ENCODE results near the gene ABCB6.

Gene ABCB6

DNA sequence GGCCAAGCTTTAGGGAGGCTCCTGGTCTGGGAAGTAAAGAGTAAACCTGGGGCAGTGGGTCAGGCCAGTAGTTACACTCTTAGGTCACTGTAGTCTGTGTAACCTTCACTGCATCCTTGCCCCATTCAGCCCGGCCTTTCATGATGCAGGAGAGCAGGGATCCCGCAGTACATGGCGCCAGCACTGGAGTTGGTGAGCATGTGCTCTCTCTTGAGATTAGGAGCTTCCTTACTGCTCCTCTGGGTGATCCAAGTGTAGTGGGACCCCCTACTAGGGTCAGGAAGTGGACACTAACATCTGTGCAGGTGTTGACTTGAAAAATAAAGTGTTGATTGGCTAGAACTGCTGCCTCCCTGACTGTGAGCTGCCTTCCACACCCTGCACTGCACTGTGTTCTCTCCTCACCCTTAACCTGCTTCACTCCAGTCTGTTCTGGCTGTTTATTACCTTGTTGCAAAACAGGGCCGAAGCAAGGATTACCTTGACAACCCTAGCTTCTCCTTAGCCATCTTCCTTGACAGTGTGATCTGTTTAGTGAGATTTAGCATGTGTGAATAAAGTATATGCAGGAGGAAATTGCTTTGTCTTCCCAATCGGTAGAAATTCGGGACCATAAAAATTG is 35.5 kb downstream of the ABCB6 start:
- DNase-seq, result no peak

DNA sequence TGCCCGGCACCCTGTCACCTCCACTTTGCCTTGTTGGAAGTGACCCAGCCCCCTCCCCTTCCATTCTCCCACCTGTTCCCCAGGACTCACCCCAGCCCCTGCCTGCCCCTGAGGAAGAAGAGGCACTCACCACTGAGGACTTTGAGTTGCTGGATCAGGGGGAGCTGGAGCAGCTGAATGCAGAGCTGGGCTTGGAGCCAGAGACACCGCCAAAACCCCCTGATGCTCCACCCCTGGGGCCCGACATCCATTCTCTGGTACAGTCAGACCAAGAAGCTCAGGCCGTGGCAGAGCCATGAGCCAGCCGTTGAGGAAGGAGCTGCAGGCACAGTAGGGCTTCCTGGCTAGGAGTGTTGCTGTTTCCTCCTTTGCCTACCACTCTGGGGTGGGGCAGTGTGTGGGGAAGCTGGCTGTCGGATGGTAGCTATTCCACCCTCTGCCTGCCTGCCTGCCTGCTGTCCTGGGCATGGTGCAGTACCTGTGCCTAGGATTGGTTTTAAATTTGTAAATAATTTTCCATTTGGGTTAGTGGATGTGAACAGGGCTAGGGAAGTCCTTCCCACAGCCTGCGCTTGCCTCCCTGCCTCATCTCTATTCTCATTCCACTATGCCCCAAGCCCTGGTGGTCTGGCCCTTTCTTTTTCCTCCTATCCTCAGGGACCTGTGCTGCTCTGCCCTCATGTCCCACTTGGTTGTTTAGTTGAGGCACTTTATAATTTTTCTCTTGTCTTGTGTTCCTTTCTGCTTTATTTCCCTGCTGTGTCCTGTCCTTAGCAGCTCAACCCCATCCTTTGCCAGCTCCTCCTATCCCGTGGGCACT is 36.2 kb downstream of the ABCB6 start:
- DNase-seq, result no peak

DNA sequence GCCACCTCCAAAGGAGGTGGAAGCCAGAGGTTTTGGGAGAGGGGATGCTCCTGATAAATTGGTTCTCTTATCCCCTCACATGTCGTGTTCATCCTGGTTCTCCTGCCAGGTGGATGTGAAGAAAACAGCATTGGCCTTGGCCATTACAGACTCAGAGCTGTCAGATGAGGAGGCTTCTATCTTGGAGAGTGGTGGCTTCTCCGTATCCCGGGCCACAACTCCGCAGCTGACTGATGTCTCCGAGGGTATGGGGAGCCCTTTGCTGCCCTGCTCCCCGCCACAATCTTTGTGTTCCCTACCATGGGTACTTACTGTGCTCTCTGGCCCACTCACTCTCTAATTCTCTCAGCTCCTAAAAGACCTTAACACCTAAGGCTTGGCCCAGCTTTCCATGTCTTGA is 37.2 kb downstream of the ABCB6 start:
- DNase-seq, result no peak

DNA sequence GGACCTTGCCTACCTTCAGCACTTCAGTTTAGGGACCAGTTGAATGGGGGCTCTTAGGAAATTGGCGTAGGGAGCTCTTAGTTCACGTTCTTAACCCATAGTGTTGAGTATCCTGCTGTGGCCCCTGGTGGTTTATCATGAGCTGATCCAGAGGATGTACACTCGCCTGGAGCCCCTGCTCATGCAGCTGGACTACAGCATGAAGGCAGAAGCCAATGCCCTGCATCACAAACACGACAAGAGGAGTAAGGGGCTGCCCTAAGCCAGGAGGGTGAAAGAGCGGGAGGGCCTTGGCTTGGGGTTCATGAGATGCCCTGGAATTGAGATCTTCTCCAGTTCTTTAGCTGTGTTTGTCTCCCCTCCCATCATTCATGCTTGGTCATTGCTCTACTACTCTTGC is 37.8 kb downstream of the ABCB6 start:
- no peak for DNase-seq

DNA sequence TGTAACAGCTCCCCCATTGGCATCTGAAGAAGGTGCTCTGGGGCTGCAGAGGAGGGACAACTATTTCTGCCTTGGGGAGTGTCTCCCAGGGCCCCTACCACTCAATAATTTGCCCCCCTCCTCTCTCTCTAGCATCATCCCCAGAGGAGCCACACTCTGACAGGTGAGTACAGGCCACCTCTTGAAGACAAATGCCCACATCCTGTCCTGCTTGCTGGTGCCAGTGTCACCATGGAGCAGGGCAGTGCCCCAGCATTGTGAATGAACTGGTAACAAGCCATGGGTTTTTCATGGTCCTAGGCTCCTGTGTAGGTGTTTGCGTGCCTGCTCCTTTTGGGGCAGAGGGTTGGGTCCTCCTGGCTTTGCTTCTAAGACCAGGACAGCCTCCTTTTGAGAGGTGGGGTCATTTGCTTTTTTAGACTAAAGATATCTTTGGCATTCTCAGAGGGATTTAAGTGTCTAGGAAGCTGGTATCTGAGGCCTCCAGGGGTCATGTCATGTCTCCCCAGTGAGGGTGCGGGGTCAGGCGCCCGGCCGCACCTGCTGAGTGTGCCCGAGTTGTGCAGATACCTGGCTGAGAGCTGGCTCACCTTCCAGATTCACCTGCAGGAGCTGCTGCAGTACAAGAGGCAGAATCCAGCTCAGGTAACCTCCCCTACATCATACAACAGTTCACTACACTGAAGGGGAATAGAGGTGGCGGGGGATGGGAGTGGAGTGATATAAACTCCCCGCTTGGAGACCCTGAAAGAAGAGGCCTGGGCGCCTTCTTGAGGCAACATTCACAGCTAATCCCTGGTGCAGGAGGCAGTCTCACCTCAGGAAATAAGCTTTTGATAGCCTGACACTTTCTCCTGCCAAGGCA is 38.9 kb downstream of the ABCB6 start:
- DNase-seq, result no peak

DNA sequence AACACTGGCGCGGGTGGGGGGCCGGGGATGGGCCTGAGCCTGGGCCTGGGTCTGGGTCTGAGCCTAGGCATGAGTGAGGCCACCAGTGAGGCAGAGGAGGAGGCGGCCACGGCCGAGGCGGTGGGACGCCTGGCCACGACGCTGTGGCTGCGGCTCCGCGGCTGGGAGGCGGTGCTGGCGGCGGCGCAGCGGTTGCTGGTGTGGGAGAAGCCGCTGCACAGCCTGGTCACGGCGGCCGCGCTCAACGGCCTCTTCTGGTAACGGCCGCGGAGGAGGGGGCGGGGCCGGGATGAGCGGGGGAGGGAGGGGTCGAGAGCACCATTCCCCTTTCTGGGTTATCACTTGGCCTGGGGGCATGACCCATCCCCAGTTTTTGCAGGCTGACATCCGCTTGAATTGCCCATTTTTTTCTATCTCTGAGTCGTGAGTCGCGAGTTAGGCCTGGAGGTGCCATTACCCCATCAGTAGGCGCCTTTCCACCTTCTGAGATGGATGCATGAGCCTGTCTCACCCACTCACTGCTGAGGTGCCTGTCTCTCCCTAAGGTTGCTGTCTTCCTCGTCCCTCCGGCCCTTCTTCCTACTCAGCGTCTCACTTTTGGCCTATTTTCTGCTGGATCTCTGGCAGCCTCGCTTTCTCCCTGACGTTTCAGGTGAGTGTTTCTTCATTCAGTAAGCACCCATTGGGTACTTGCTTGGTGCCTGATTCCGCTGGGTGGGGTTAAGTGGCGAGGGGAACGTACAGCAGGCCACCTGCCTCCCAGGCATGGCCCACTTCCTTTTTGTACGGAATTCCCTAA is 40.2 kb downstream of the ABCB6 start:
- DNase-seq, result peak; percentile 30

DNA sequence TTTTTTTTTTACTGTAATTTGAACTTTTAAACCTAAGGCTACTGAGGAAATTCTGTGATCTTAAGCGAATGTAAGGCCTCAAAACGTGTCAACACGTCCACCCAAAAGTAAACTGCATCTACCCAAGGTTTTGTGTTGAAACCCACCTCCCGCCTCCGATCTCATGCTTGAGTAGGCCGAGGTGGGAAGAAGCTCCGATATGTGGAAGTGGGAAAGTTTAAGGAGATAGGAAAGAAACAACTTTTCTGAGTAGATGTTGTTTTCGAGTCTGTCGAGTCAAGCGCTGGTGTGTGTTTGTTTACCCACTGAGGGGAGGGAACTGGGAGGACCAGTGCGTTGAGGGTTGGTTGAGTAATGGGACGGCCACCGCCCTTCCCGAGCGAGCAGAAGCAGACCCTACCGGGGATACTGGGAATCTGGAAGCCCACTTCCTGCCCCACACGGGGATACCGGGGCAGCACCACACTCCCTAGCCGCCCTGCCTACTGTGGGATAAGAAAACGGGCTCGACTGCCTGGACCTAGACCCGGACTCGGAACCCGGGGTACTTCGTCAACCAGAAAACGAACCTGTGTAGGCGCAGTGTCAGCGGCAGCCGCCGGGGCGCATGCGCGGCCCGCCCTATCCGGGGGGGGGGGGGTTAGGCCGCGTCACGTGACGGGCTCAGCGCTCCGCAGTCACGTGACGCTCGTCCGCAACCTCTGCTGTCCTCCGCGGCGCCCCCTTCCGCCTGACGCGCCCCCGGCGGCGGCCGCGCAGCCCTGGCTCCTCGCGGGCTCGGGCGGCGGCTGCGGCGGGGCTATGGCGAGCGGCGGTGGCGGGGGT is 41.0 kb downstream of the ABCB6 start, which contains the start of gene RETREG2:
TSS of gene RETREG2 (plus strand) at position 724 of the 825 bp plus-strand sequence. CDS start at position 802, 78 bp downstream.
- peak; percentile 85 for DNase-seq

DNA sequence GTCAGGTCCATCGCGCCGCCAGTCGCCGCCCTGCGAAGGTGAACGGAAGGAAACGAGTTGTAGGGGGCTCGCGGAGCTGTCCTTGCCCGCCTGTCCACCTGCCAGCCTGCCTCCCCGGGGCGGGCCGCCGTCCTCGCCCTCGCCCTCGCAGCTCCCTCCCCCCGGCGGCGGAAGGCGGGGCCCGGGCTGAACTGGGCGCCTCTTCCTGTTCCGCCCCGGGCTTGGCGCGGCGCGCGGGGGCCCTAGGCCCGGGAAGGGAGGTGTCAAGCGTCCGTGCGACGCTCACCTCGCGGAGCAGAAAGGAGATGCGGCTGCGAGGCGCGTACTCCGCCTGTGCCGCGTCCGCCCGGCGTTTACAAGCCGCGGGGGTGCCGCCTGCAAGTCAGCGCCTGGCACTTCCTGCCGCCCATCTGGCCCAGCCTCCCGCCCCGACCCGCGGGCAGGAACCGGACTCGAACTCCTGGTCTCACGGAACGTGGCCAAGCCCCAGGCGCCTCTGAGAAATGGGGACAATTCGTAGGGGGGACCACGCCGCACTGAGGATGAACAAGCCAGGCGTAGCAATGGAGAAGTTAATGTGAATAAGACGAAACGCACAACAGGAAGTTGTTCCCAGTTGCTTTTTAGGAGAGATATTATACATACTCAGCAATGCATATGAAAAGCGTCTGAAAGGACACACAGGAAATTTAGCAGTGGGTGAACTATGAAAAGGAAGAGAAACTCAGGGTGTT is 41.8 kb downstream of the ABCB6 start, which contains the start of gene CNPPD1:
TSS of gene CNPPD1 (minus strand) at position 108 of the 734 bp plus-strand sequence. CDS start at position 11, 97 bp downstream.
- peak; percentile 83 for DNase-seq

DNA sequence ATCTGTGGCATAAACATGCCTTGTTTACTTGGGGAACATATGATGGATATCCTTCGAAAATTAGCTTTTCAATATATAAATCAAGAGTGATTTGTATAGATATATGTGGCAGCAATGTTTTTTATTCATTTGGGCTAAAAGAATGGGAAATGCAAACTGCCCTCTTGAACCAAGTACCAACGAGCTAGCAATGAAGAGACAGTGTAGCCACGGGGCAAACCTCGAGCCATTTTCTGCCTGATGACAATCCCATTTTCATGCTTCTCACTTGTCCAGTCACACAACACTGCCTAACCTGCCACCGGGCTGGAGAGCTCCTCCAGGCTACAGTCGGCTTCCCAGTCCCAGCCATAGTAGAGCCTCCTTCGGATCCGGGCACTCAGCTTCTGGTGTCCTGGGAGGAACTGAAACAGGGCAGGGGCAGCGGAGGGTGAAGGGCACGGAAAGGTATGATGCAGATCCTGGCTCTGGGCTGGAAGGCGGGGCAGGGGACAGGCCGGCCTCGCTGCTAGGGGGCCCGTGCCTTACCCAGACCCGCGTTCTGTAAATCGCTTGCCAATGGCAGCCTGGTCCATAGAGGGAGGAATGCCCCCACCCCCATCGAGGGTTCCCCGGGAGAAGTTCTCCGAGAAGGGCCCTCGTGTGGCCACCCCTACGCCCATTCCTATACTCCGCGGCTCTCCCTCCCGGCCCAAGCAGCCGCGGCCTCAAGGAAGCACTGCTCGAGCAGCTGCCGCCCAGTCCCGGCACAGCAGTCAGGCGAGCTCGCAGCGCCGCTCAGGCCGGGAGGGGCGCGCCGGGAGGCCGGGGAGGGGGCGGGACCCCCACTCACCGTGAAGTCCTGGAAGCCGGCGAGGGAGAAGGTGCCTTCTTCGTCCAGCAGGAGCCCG is 42.6 kb downstream of the ABCB6 start:
- DNase-seq, result peak; percentile 48

DNA sequence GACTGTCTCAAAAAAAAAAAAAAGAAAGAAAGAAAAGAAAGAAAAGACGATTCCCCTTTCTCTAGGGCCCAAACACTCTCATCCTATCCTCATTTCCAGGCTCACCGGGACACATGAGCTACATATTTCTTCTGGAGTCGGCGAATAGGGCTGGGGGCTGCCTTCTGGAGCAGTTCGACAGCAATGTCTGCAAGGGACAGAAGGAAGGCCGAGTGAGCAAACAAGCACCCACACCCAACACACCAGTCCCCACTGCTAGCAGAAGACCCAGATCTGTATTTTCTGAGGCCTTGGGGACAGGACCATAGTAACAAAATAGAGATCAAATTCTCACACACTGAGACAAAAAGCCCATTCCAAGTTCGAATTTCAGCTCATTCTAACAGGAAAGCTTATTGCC is 43.3 kb downstream of the ABCB6 start:
- no peak for DNase-seq

DNA sequence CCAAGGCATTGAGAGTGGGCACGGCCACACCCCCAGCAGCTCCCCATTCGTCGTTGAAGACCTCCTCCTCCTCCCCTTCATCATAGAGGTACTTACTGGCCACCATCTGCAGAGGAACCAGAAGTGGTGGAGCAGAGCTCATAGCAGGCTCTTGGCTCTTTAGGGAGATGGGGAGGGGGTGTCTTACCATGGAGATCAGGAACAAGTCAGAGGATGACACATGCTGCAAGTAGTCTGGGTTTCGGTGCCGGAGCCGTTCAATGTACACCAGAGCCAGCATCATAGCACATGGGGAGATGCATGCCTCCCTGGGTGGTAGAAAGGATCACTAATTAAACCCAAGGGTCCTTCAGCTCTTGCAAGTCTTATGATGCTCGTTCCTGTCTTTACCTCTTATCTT is 44.0 kb downstream of the ABCB6 start:
- DNase-seq, result no peak

DNA sequence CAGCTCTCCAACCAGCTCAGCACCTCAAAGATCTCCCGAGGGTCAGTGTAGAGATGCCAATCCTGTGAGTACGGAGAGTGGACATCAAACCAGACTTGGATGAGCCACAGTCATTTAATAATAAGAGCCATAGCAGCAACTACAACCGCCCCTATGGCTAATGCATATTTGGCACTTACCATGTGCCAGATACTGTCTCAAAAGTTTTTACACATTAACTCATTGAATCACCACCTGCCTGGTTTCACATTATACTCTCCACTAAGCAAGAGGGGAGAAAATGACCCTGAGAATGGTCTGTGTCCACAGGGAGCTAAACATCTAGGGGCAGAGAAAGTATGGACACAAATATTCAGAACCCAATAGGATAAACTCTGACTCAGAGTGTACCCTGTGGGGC is 44.6 kb downstream of the ABCB6 start:
- no peak for DNase-seq

DNA sequence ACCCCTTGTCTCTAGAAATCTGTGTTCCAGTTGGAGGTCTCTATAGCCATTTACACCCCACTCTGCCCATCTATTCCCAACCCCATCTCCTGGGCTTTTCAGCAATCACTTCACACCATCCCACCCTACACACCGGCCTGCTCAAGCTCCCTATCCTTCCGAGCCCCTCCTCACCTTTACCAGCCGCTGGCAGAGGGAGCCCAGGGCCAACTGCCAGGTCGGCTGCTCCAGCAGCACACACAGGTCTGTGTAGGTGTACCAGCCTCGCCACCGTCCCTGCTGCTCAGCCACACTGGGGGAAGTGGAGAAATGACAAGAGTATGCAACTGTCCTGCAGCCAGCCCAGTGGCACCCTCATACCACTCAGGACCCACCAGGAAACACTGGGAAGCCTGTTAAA is 45.6 kb downstream of the ABCB6 start:
- no peak for DNase-seq

DNA sequence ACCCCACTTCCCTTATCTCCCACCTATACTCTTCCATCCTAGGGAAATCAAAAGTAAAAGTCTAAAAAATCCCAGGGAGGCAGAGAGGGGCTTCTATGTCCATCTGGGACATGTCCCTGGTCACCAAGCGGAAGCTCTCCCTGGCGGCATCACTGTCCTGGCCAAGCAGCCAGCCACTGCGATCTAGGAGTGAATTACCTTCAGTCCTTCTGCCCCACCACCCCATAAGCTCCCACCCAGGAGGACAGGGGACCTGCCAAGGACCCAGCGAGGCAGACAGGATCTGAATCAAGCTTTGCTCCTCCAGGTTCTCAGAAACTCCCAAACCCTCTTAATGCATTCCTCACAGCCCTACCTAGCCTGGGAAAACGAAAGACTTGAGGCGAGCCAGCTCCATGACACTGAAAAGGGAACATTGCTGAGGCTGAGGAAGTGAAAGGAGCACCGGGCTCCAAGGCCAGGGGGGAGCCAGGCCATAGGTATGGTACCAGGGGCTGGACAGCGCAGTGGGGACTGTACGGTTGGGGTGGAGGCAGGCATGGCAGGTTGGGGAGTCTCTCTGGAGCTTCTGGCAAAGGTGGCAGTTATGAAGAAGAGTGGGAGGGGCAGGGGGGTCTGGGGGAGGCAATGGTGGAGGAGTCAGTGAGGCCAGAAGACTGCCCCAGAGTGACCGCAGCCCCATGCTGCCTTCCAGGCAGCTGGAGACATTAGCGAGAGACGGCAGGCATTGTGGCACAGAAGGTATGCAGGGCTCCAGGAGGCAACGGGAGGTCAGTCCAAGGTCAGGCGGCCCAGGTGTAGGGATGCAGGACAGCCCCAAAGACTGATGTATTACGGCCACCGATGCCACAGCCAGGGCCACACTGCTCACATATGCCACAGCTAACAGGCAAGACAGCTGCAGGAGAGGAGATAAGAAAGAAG is 46.3 kb downstream of the ABCB6 start:
- DNase-seq, result no peak

DNA sequence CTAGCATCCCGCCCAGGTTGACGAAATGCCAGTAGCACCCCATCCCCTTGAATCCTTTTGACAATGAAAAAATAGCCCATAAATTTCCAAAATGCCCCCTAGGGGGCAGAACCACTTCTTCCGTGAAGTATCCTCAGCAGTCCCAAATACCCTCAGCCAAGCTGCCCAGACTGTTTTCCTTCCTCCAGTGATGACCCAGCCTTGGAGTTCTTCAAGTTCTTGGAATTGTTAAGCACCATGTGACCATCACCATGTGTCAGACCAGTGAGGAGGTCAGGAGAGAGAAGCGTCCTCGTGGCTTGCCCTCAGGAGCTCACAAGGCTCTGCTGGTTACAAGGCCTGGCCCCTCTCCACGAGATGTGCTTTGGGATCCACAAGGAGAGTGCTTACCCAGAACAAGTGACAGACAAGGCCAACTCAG is 47.5 kb downstream of the ABCB6 start:
- peak; percentile 89 for DNase-seq

DNA sequence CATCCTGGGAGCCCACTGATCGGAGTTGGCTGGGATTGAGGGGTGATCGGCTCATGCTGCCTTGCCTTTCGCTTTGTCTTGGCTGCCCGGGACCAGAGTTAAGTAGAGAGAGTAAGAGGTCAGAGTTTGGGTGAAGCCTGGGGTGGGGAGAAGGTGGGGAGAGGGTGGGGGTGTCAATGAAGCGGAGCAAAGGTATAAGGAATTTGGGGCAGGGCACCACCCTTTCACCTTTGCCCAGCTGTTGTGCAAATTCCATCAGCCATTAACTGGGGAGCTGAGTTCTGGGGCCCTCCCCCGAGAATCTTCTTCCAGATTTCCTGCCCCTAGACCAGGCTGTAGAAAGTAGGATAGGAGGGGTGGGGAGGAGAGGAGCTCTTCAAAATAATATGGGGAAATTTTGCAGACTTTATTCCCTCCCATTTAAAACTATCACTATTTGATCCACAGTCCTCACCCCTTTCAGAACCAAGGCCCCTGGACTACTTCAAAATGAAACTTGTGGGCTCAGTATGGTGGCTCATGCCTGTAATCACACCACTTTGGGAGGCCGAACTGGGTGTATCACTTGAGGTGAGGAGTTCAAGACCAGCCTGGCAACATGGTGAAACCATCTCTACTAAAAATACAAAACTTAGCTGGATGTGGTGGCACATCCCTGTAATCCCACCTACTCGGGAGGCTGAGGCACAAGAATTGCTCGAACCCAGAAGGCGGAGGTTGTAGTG is 48.7 kb downstream of the ABCB6 start, which contains the start of gene SLC23A3:
TSS of gene SLC23A3 (minus strand) at position 100 of the 725 bp plus-strand sequence. CDS start at position 55, 45 bp downstream.
- DNase-seq, result no peak

DNA sequence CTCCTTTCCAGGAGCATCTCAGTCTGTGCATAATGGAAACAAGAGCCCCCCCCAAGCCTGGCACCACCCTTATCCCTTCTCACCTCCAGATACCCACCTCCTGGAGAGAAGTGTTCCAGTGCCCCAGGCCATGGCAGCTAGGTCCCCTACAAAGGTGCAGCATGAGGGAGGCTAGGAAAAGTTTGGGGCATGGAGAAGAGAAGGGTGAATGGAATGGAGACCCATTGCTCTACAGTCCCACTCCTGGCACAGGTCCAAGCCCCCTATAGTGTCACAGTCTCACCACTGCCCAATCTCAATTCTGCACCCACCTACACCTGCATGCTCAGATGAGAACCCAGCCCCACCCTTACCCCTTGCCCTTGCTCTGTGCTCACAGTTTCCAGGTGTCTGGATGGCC is 49.8 kb downstream of the ABCB6 start:
- no peak for DNase-seq

Data from fibroblast of skin of back (primary cell).